Stimulated activated naive CD4-positive, alpha-beta T cell (primary cell): Measurements from ENCODE around the gene MED4.
A peak's percentile ranks its signal among the peaks of the same experiment; 100 is the strongest.

Experiments used
- DNase-seq, 6 experiments: peaks; one replicate each; lab custom pipeline; 2025; lab: John Stamatoyannopoulos, UW

MED4 gene

DNA sequence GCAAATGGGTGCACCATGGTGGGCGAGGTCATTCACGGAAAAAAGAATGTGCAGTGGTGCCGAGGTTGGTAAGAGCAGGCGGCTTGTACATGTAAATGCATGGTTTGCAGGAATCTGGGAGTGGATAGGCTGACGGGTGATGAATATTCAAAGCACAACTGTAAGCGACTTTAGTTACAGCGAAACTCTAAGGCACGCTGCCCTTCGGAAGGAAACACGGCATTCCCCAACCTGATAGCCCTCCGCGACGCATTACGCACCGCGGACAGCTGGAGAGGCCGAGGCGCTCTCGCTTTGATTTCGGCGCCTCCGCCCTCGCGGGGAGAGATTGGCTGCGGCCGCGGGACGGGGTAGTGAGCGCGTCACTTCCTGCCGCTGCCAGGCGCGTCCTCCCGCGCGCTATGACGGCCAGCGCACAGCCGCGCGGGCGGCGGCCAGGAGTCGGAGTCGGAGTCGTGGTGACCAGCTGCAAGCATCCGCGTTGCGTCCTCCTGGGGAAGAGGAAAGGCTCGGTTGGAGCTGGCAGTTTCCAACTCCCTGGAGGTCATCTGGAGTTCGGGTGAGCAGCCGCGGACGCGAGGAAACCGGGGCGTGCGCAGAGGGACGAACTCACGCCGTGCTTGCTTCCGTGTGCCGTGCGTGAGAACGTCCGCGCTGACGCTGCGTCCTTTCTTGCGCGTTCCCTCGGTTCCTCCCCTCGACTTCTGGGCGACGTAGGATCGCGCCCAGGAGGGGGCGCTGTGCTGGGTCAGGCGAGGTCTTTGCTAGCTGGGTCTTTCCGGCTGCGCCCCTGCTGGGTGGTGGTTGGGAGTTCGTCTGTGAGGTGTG is 57.3 kb downstream of the MED4 start, which contains the start of gene NUDT15:
NUDT15 (plus strand) TSS at position 381 of the 828 bp plus-strand sequence; CDS start at position 402, 21 bp downstream.
- DNase-seq, result peak; percentile 94 to 98 (median 96)

- DNase-seq, result no peak
Measured at GRCh38 chr13:48029859-48030258, 65.0 kb downstream of the MED4 start.

- no peak for DNase-seq
Measured at GRCh38 chr13:48028066-48028465, 66.8 kb downstream of the MED4 start.
